ENCODE measurements around the gene KRT84.

DNA sequence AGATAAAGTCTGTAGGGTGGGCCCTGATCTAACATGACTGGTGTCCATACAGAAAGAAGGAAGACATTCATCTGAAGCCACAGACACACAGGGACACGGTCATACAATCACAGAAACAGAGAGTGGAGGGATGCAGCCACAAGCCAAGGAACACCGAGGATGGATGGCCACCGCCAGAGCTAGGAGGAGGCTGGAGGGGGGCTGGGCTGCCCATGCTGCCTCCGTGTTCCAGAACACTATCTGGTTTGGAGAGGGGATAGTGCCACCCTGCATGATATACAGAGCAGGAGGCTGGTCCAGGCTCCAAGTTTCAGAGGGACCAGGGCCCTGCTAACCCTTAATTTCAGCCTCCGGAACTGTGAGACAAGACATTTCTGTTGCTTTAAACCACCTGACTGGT lies 40.0 kb upstream of the KRT84 start:
- TF ChIP-seq, protein P1, sequence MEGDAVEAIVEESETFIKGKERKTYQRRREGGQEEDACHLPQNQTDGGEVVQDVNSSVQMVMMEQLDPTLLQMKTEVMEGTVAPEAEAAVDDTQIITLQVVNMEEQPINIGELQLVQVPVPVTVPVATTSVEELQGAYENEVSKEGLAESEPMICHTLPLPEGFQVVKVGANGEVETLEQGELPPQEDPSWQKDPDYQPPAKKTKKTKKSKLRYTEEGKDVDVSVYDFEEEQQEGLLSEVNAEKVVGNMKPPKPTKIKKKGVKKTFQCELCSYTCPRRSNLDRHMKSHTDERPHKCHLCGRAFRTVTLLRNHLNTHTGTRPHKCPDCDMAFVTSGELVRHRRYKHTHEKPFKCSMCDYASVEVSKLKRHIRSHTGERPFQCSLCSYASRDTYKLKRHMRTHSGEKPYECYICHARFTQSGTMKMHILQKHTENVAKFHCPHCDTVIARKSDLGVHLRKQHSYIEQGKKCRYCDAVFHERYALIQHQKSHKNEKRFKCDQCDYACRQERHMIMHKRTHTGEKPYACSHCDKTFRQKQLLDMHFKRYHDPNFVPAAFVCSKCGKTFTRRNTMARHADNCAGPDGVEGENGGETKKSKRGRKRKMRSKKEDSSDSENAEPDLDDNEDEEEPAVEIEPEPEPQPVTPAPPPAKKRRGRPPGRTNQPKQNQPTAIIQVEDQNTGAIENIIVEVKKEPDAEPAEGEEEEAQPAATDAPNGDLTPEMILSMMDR (IDR thresholded peaks at IDR 0.05): no peak
- no peak for TF ChIP-seq POLR2A (IDR thresholded peaks at IDR 0.05)
